Measurements from ENCODE around the gene SCUBE1. TPM values are rescaled to one million over a fixed set of nuclear protein-coding genes. Genes with fewer than 3 reads are reported as not detected.
"Not testable (repeated sequence)": the region's sequence is repeated elsewhere in the genome, so short reads cannot be mapped to it uniquely, and the experiment has no call there.

The SCUBE1 gene
- total RNA-seq, 3 donors from 2014 or later = 0.48 to 0.98 (median 0.88) TPM

DNA sequence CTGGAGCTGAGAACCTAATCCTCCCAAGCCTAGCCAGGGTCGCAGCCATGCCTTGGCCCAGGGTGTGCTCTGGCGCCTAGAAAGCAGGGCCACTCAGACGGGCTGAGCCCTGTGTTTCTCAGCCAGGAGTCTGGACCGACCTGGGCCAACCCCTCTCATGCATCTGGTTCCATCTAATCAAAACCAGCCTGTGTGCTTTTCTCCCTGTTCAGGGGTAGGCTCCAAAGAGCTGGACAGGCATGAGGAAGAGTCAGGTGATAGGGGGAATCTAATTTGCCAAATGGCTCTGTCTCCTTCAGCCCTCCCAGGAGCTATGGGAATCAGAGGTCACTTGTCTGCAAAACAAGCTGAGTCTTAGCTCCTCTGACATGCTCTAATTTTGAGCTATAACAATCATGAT, 55.7 kb downstream of the SCUBE1 start:
- Histone ChIP-seq H3K9me3 (no peaks in the 10 kb centered on the region), H3K27ac (no peak overlapping the region), H3K27me3 (no peaks in the 10 kb centered on the region), H3K36me3 (no peaks in the 10 kb centered on the region), H3K4me3 (no peak overlapping the region), H3K4me1 (peaks cover 0 to 7% of the 10 kb centered on the region in 2 donors)
- TF ChIP-seq POLR2A (IDR thresholded peaks at IDR 0.05) (no peak), POLR2AphosphoS5 (IDR thresholded peaks at IDR 0.05) (no peak), CTCF (IDR thresholded peaks at IDR 0.05) (no peak)
- intact Hi-C loops (cut with DNase I; ENCODE audit: low total_unique reads) = no loop called here
- DNase-seq (ENCODE audit: low spot score in 2 of 2) = no peak

DNA sequence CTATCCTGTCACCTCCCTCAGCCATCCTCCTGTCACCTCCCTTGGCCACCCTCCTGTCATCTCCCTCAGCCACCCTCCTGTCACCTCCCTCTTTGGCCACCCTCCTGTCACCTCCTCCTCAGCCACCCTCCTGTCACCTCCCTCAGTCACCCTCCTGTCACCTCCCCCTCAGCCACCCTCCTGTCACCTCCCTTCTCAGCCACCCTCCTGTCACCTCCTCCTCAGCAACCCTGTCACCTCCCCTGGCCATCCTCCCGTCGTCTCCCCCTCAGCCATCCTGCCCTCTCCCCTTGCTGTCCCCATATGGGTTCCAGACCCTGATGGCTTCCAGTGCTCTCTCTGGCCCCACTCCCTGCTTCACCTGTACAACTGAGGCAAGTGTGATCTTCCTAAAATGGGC, 61.8 kb downstream of the SCUBE1 start:
- Histone ChIP-seq H3K27me3 (no peaks in the 10 kb centered on the region), H3K36me3 (no peaks in the 10 kb centered on the region), H3K4me3 (no peak overlapping the region), H3K4me1 (no peaks in the 10 kb centered on the region), H3K27ac (no peak overlapping the region), H3K9me3 (no peaks in the 10 kb centered on the region)
- no peak for TF ChIP-seq CTCF (IDR thresholded peaks at IDR 0.05)
- TF ChIP-seq POLR2AphosphoS5 (IDR thresholded peaks at IDR 0.05) = no peak
- TF ChIP-seq POLR2A (IDR thresholded peaks at IDR 0.05) = no peak
- no peak for DNase-seq (ENCODE audit: low spot score in 2 of 2)
- intact Hi-C loops (cut with DNase I; ENCODE audit: low total_unique reads) = no loop called here

DNA sequence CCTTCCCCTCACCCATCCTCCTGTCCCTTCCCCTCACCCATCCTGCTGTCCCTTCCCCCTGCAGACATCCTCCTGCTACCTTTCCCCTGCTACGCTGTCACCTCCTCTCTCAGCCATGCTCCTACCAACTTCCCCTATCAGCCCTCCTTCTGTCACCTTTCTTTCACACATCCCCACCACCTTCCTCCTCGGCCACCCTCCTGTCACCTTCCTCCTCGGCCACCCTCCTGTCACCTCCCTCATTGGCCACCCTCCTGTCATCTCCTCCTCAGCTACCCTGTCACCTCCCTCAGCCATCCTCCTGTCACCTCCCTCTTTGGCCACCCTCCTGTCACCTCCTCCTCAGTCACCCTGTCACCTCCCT, 62.7 kb downstream of the SCUBE1 start:
- H3K27me3 ChIP-seq; H3K36me3 ChIP-seq; DNase-seq (ENCODE audit: low spot score in 2 of 2); intact Hi-C loops (cut with DNase I; ENCODE audit: low total_unique reads); H3K4me1 ChIP-seq; H3K4me3 ChIP-seq; H3K27ac ChIP-seq; H3K9me3 ChIP-seq: not testable (repeated sequence)

- intact Hi-C loops (cut with DNase I; ENCODE audit: low total_unique reads) = no loop called here
- no peak for TF ChIP-seq POLR2A (IDR thresholded peaks at IDR 0.05)
- TF ChIP-seq POLR2AphosphoS5 (IDR thresholded peaks at IDR 0.05) = no peak
- no peak for DNase-seq (ENCODE audit: low spot score in 2 of 2)
- Histone ChIP-seq H3K4me3 (no peak overlapping the region), H3K9me3 (no peaks in the 10 kb centered on the region), H3K4me1 (no peaks in the 10 kb centered on the region), H3K27ac (no peak overlapping the region), H3K36me3 (no peaks in the 10 kb centered on the region), H3K27me3 (no peaks in the 10 kb centered on the region)
Observed at GRCh38 chr22:43279867-43280522, 63.2 kb downstream of the SCUBE1 start.

DNA sequence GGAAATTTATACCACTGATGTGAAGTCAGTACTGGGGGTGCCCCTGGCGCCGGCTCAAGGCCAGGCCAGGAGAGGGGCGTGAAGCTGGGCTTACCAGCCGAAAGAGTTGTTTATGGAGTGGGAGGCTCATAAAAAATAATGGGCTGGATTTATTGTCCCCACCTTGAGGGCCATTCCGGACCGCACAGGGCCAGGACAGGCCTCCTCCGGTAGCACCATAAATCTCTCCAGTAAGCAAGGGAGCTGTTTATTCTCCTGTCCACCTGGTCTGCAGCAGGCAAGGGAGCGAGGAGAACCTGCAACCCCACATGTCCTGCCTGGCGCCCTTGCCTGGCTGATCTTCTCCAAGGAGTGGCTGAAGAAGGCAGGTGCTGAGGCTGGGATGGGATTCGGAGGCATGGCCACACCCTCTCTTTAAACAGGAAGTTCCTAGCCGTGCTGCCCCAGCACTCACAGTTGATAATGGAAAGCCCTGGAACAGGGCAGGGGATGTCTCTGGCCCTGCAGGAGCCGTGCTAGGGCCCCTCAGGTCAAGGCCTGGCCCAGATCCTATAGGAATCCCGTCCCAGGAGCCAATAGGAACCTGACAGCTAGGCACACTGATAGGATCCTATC, 65.1 kb downstream of the SCUBE1 start:
- no peaks in the 10 kb centered on the region for H3K27me3 ChIP-seq
- intact Hi-C loops (cut with DNase I; ENCODE audit: low total_unique reads) = no loop called here

More for the DNA sequence above, 65.1 kb downstream of the SCUBE1 start:
- H3K4me3 ChIP-seq = no peak overlapping the region
- no peaks in the 10 kb centered on the region for H3K9me3 ChIP-seq
- DNase-seq (ENCODE audit: low spot score in 2 of 2) = no peak
- no peaks in the 10 kb centered on the region for H3K4me1 ChIP-seq
- no peaks in the 10 kb centered on the region for H3K36me3 ChIP-seq
- H3K27ac ChIP-seq = no peak overlapping the region
- TF ChIP-seq POLR2AphosphoS5 (IDR thresholded peaks at IDR 0.05) (no peak), POLR2A (IDR thresholded peaks at IDR 0.05) (no peak), CTCF (IDR thresholded peaks at IDR 0.05) (no peak)
